Activated B cell treated with CpG ODN at 0.5 μM for 24 hours (primary cell): Measurements from ENCODE around the gene GGA1. TPM values are rescaled to one million over a fixed set of nuclear protein-coding genes. Genes with fewer than 3 reads are reported as not detected.

Experiments used
- ATAC-seq: fragments of 200-7000 bp; cut with Tn5 transposase; one replicate; pipeline ENCODE4 v1.10.0; 2021; ENCODE audit warnings: low read depth, mild to moderate bottlenecking, moderate library complexity
- CTCF ChIA-PET: fragments of 350-600 bp; sonication (Branson Sonifier 250); formaldehyde crosslinking; loops from one replicate; lab custom pipeline; 2021; ENCODE audit warnings: antibody characterized with exemption; lab: Charles Lee
- POLR2A ChIA-PET: fragments of 350-600 bp; sonication (Branson Sonifier 250); formaldehyde crosslinking; loops from one replicate; lab custom pipeline; 2021; ENCODE audit warnings: antibody characterized with exemption; lab: Charles Lee
- DNase-seq: peaks from one replicate; pipeline ENCODE4 v3.0.0; 2022
- H3K27ac Mint-ChIP-seq: one replicate; pipeline ENCODE4 v1.8.0; 2020; ENCODE audit warnings: mixed read lengths
- H3K27me3 Mint-ChIP-seq: one replicate; pipeline ENCODE4 v1.8.0; 2021; ENCODE audit warnings: mixed read lengths
- H3K36me3 Mint-ChIP-seq: one replicate; pipeline ENCODE4 v1.8.0; 2021; ENCODE audit warnings: low read depth, mixed read lengths
- H3K4me1 Mint-ChIP-seq: one replicate; pipeline ENCODE4 v1.8.0; 2021; ENCODE audit warnings: mixed read lengths
- H3K4me3 Mint-ChIP-seq: one replicate; pipeline ENCODE4 v1.8.0; 2020; ENCODE audit warnings: mild to moderate bottlenecking, mixed read lengths
- H3K9me3 Mint-ChIP-seq: one replicate; pipeline ENCODE4 v1.8.0; 2020; ENCODE audit warnings: mixed read lengths
- CTCF ChIP-seq: fragments of 200-600 bp; IDR thresholded peaks from one replicate; pipeline ENCODE4 v1.8.0; 2022; ENCODE audit warnings: antibody characterized with exemption, mild to moderate bottlenecking
- intact Hi-C: fragments of 100-400 bp; cut with micrococcal nuclease; formaldehyde crosslinking; loops from one replicate; pipeline ENCODE4 v1.15.1; 2024
- total RNA-seq: library from RNA; stranded (reverse); gene quantifications from 2 replicates; pipeline ENCODE4 v1.2.3, GENCODE V29; 2022

GGA1 gene
- total RNA-seq, 1 donor from 2014 or later, result 126 TPM

DNA sequence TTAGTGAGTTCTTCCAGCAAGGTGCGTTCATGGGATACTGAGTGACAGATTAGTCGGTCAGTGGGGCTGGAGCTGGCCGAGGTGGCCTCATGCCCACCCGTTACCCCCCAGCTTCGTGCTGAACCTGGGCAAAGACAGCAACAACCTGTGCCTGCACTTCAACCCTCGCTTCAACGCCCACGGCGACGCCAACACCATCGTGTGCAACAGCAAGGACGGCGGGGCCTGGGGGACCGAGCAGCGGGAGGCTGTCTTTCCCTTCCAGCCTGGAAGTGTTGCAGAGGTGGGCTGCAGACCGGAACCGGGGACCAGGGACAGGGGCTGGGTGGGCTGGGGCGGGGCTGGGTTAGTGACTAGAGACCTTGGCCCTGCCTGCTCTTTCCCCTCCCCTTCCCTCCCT is 69.7 kb downstream of the GGA1 start:
- Mint-ChIP-seq H3K27ac (no peak overlapping the region), H3K4me3 (no peak overlapping the region), H3K4me1 (peaks cover 52% of the 10 kb centered on the region), H3K9me3 (no peaks in the 10 kb centered on the region), H3K36me3 (peaks cover 8% of the 10 kb centered on the region), H3K27me3 (no peaks in the 10 kb centered on the region)
- CTCF ChIA-PET, result interaction anchor here (1.2 to 8.4 kb wide), 5 partner anchors 17 to 70 kb away, joined by 3 to 163 read pairs (median 25); partner anchors contain the start of genes GGA1 and SH3BP1
- no peak for DNase-seq
- TF ChIP-seq CTCF, result no peak
- no peak for ATAC-seq
- POLR2A ChIA-PET, result interaction anchor here (2.1 to 9.7 kb wide), 6 partner anchors 18 to 70 kb away, joined by 9 to 181 read pairs (median 59); partner anchors contain the start of genes GGA1, PDXP and SH3BP1
- intact Hi-C loops, result no loop called here

DNA sequence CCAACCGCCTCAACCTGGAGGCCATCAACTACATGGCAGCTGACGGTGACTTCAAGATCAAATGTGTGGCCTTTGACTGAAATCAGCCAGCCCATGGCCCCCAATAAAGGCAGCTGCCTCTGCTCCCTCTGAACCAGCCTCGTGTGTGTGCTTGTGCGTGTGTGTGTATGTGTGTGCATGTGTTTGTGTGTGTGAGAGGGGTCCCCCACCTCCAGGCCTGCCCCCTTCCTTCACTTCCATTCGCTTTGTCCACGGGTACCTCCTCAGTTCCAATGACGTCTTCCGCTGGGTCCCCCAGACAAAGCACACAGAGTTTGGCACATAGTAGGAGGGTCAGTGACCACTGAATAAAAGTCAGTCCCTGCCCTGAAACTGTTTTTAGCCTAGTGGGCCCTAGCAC is 71.0 kb downstream of the GGA1 start:
- H3K4me1 Mint-ChIP-seq, result peaks cover 43% of the 10 kb centered on the region
- no peak overlapping the region for H3K4me3 Mint-ChIP-seq
- no peaks in the 10 kb centered on the region for H3K9me3 Mint-ChIP-seq
- POLR2A ChIA-PET, result interaction anchor here (0.7 to 6.3 kb wide), 4 partner anchors 21 to 53 kb away, joined by 3 to 45 read pairs (median 20); partner anchors contain the start of gene PDXP
- ATAC-seq, result no peak
- intact Hi-C loops, result no loop called here
- no peak for TF ChIP-seq CTCF
- H3K27me3 Mint-ChIP-seq, result no peaks in the 10 kb centered on the region
- H3K27ac Mint-ChIP-seq, result no peak overlapping the region
- CTCF ChIA-PET, result interaction anchor here (2.4 to 8.4 kb wide), 7 partner anchors 16 to 72 kb away, joined by 11 to 163 read pairs (median 30); partner anchors contain the start of genes GGA1, PDXP and SH3BP1
- no peak for DNase-seq
- H3K36me3 Mint-ChIP-seq, result peaks cover 8% of the 10 kb centered on the region

GRCh38 chr22:37680191-37680851 is 71.7 kb downstream of the GGA1 start:
- no peak for DNase-seq
- Mint-ChIP-seq H3K27ac (no peak overlapping the region), H3K27me3 (no peaks in the 10 kb centered on the region), H3K4me1 (peaks cover 40% of the 10 kb centered on the region), H3K9me3 (no peaks in the 10 kb centered on the region), H3K36me3 (peaks cover 8% of the 10 kb centered on the region), H3K4me3 (no peak overlapping the region)
- intact Hi-C loops, result no loop called here
- no peak for TF ChIP-seq CTCF
- ATAC-seq, result no peak
- CTCF ChIA-PET, result interaction anchor here (1.6 to 8.4 kb wide), 9 partner anchors 17 to 72 kb away, joined by 3 to 163 read pairs (median 30); partner anchors contain the start of genes GGA1, PDXP and SH3BP1
- POLR2A ChIA-PET, result interaction anchor here (1.2 to 6.3 kb wide), 7 partner anchors 21 to 72 kb away, joined by 4 to 45 read pairs (median 8); partner anchors contain the start of genes GGA1 and PDXP

GRCh38 chr22:37681001-37681424 is 72.4 kb downstream of the GGA1 start:
- Mint-ChIP-seq H3K36me3 (peaks cover 9% of the 10 kb centered on the region), H3K4me1 (peaks cover 39% of the 10 kb centered on the region), H3K27me3 (no peaks in the 10 kb centered on the region), H3K9me3 (no peaks in the 10 kb centered on the region), H3K27ac (no peak overlapping the region), H3K4me3 (no peak overlapping the region)
- CTCF ChIA-PET, result interaction anchor here (0.8 to 8.4 kb wide), 13 partner anchors 10 to 182 kb away, joined by 3 to 163 read pairs (median 11); partner anchors contain the start of genes GGA1, PDXP and SH3BP1
- no peak for ATAC-seq
- intact Hi-C loops, result loop anchor here (1.0 kb wide), 4 partner anchors 20 to 73 kb away; partner anchors contain the start of gene GGA1
- POLR2A ChIA-PET, result interaction anchor here (0.6 to 3.4 kb wide), 12 partner anchors 18 to 80 kb away, joined by 3 to 25 read pairs (median 4); partner anchors contain the start of genes GGA1 and PDXP
- TF ChIP-seq CTCF, result no peak
- DNase-seq, result no peak
